Measurements from ENCODE around the gene RGSL1. TPM values are rescaled to one million over a fixed set of nuclear protein-coding genes. Genes with fewer than 3 reads are reported as not detected.

Gene RGSL1
- total and polyA plus RNA-seq, 9 of the 15 experiments (the other 6 are each of a cell fraction or from before 2014, with no cell fraction given), result 0.03 TPM; not detected in 8

- TF ChIP-seq, protein P1, sequence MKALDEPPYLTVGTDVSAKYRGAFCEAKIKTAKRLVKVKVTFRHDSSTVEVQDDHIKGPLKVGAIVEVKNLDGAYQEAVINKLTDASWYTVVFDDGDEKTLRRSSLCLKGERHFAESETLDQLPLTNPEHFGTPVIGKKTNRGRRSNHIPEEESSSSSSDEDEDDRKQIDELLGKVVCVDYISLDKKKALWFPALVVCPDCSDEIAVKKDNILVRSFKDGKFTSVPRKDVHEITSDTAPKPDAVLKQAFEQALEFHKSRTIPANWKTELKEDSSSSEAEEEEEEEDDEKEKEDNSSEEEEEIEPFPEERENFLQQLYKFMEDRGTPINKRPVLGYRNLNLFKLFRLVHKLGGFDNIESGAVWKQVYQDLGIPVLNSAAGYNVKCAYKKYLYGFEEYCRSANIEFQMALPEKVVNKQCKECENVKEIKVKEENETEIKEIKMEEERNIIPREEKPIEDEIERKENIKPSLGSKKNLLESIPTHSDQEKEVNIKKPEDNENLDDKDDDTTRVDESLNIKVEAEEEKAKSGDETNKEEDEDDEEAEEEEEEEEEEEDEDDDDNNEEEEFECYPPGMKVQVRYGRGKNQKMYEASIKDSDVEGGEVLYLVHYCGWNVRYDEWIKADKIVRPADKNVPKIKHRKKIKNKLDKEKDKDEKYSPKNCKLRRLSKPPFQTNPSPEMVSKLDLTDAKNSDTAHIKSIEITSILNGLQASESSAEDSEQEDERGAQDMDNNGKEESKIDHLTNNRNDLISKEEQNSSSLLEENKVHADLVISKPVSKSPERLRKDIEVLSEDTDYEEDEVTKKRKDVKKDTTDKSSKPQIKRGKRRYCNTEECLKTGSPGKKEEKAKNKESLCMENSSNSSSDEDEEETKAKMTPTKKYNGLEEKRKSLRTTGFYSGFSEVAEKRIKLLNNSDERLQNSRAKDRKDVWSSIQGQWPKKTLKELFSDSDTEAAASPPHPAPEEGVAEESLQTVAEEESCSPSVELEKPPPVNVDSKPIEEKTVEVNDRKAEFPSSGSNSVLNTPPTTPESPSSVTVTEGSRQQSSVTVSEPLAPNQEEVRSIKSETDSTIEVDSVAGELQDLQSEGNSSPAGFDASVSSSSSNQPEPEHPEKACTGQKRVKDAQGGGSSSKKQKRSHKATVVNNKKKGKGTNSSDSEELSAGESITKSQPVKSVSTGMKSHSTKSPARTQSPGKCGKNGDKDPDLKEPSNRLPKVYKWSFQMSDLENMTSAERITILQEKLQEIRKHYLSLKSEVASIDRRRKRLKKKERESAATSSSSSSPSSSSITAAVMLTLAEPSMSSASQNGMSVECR (CRISPR knock-in tag; IDR thresholded peaks at IDR 0.05), result no peak
- TF ChIP-seq RCOR1 (IDR thresholded peaks at IDR 0.05; ENCODE audit: borderline replicate concordance in 1 of 2, low read depth in 2 of 2, low read length in 2 of 2), result peak; percentile 63 to 69; a peak in 1 of 4 replicates
- no peak for TF ChIP-seq ZNF395 (CRISPR knock-in tag; IDR thresholded peaks at IDR 0.05)
- peak; percentile 43 for TF ChIP-seq MYC (IDR thresholded peaks at IDR 0.05; ENCODE audit: low read depth, low read length)
- no peak for TF ChIP-seq MYC (CRISPR knock-in tag; IDR thresholded peaks at IDR 0.05; ENCODE audit: borderline replicate concordance, low read depth)
- TF ChIP-seq, protein P2, sequence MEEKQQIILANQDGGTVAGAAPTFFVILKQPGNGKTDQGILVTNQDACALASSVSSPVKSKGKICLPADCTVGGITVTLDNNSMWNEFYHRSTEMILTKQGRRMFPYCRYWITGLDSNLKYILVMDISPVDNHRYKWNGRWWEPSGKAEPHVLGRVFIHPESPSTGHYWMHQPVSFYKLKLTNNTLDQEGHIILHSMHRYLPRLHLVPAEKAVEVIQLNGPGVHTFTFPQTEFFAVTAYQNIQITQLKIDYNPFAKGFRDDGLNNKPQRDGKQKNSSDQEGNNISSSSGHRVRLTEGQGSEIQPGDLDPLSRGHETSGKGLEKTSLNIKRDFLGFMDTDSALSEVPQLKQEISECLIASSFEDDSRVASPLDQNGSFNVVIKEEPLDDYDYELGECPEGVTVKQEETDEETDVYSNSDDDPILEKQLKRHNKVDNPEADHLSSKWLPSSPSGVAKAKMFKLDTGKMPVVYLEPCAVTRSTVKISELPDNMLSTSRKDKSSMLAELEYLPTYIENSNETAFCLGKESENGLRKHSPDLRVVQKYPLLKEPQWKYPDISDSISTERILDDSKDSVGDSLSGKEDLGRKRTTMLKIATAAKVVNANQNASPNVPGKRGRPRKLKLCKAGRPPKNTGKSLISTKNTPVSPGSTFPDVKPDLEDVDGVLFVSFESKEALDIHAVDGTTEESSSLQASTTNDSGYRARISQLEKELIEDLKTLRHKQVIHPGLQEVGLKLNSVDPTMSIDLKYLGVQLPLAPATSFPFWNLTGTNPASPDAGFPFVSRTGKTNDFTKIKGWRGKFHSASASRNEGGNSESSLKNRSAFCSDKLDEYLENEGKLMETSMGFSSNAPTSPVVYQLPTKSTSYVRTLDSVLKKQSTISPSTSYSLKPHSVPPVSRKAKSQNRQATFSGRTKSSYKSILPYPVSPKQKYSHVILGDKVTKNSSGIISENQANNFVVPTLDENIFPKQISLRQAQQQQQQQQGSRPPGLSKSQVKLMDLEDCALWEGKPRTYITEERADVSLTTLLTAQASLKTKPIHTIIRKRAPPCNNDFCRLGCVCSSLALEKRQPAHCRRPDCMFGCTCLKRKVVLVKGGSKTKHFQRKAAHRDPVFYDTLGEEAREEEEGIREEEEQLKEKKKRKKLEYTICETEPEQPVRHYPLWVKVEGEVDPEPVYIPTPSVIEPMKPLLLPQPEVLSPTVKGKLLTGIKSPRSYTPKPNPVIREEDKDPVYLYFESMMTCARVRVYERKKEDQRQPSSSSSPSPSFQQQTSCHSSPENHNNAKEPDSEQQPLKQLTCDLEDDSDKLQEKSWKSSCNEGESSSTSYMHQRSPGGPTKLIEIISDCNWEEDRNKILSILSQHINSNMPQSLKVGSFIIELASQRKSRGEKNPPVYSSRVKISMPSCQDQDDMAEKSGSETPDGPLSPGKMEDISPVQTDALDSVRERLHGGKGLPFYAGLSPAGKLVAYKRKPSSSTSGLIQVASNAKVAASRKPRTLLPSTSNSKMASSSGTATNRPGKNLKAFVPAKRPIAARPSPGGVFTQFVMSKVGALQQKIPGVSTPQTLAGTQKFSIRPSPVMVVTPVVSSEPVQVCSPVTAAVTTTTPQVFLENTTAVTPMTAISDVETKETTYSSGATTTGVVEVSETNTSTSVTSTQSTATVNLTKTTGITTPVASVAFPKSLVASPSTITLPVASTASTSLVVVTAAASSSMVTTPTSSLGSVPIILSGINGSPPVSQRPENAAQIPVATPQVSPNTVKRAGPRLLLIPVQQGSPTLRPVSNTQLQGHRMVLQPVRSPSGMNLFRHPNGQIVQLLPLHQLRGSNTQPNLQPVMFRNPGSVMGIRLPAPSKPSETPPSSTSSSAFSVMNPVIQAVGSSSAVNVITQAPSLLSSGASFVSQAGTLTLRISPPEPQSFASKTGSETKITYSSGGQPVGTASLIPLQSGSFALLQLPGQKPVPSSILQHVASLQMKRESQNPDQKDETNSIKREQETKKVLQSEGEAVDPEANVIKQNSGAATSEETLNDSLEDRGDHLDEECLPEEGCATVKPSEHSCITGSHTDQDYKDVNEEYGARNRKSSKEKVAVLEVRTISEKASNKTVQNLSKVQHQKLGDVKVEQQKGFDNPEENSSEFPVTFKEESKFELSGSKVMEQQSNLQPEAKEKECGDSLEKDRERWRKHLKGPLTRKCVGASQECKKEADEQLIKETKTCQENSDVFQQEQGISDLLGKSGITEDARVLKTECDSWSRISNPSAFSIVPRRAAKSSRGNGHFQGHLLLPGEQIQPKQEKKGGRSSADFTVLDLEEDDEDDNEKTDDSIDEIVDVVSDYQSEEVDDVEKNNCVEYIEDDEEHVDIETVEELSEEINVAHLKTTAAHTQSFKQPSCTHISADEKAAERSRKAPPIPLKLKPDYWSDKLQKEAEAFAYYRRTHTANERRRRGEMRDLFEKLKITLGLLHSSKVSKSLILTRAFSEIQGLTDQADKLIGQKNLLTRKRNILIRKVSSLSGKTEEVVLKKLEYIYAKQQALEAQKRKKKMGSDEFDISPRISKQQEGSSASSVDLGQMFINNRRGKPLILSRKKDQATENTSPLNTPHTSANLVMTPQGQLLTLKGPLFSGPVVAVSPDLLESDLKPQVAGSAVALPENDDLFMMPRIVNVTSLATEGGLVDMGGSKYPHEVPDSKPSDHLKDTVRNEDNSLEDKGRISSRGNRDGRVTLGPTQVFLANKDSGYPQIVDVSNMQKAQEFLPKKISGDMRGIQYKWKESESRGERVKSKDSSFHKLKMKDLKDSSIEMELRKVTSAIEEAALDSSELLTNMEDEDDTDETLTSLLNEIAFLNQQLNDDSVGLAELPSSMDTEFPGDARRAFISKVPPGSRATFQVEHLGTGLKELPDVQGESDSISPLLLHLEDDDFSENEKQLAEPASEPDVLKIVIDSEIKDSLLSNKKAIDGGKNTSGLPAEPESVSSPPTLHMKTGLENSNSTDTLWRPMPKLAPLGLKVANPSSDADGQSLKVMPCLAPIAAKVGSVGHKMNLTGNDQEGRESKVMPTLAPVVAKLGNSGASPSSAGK (IDR thresholded peaks at IDR 0.05), result peak; percentile 65; the same call in 1 of the 2 replicates
- TF ChIP-seq MCM2 (IDR thresholded peaks at IDR 0.05; ENCODE audit: low read depth), result no peak
- TF ChIP-seq MYNN (IDR thresholded peaks at IDR 0.05), result 0 out of 2 replicates have a peak, but pooled peaks have one; percentile 12
- TF ChIP-seq MYNN (CRISPR knock-in tag; IDR thresholded peaks at IDR 0.05), result no peak
These were observed 136.4 kb downstream of the RGSL1 start (continued) for GRCh38 chr1:182586380-182586779.
